Measurements from ENCODE around the gene BACE2. TPM values are rescaled to one million over a fixed set of nuclear protein-coding genes. Genes with fewer than 3 reads are reported as not detected.

Gene BACE2
- total RNA-seq, 2 donors from 2014 or later, result 71.9 to 129 TPM

GRCh38 chr21:41317458-41317857, 149.5 kb downstream of the BACE2 start:
- ATAC-seq (ENCODE audit: insufficient number of reproducible peaks, low FRiP score, low read depth), result no peak
- Histone ChIP-seq H3K27ac (no peak overlapping the region), H3K27me3 (replicated peaks; ENCODE audit: insufficient read depth) (peaks cover 9% of the 10 kb centered on the region), H3K9me3 (no peaks in the 10 kb centered on the region), H3K4me1 (ENCODE audit: control insufficient read depth in 1 of 2, low read depth in 2 of 2) (peaks cover 5 to 16% of the 10 kb centered on the region in 2 donors), H3K4me3 (peak overlapping the region; percentile 63), H3K36me3 (no peaks in the 10 kb centered on the region)
- DNase-seq (ENCODE audit: low spot score), result no peak
- TF ChIP-seq CTCF (IDR thresholded peaks at IDR 0.05), result no peak

DNA sequence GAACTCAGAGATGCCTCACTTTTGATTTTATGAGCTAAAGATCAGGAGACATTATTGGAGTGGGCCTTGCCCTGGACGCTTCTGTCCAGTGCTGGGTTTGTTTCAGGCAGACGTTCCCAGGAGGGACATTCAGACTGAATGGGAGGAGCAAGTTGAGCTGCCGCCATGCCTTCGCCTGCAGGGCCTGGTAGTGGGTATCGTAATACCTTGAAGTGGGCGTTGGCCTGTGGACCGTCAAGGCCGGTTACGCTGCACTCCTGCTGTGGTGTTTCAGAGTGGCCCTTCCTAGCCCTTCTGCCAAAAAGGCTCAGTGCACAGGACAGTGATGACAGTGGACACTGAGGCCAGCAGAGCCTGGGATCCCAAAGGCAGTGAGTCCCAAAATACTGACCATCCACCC, 150.3 kb downstream of the BACE2 start:
- H3K4me3 ChIP-seq, result no peak overlapping the region
- DNase-seq (ENCODE audit: low spot score), result no peak
- H3K36me3 ChIP-seq, result no peaks in the 10 kb centered on the region
- H3K27me3 ChIP-seq (replicated peaks; ENCODE audit: insufficient read depth), result peaks cover 9% of the 10 kb centered on the region
- no peak for ATAC-seq (ENCODE audit: insufficient number of reproducible peaks, low FRiP score, low read depth)
- no peak overlapping the region for H3K27ac ChIP-seq
- peaks cover 5 to 16% of the 10 kb centered on the region in 2 donors for H3K4me1 ChIP-seq (ENCODE audit: control insufficient read depth in 1 of 2, low read depth in 2 of 2)
- no peak for TF ChIP-seq CTCF (IDR thresholded peaks at IDR 0.05)
- H3K9me3 ChIP-seq, result no peaks in the 10 kb centered on the region

DNA sequence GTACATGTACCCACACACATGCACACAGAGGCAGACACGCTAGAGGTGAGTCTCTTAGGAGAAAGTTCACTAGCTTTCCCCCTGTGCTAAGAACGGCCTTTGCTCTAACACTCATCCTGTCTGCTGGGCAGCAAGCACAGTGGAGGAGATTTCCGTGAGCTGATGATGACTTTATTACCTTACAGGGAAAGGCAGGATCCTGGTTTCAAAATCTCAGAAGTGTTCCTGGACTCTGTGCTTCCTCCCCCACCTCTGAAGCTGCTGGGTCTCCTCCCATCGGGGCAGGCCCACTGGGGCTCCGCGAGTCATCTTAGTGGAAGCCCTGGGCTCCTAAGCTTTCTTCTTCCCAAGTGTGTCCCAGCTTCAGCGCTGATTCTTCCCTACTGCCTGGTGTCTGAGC, 151.3 kb downstream of the BACE2 start:
- Histone ChIP-seq H3K4me3 (no peak overlapping the region), H3K36me3 (no peaks in the 10 kb centered on the region), H3K27me3 (replicated peaks; ENCODE audit: insufficient read depth) (peaks cover 9% of the 10 kb centered on the region), H3K9me3 (no peaks in the 10 kb centered on the region), H3K27ac (no peak overlapping the region), H3K4me1 (ENCODE audit: control insufficient read depth in 1 of 2, low read depth in 2 of 2) (peaks cover 5 to 16% of the 10 kb centered on the region in 2 donors)
- no peak for DNase-seq (ENCODE audit: low spot score)
- no peak for ATAC-seq (ENCODE audit: insufficient number of reproducible peaks, low FRiP score, low read depth)
- TF ChIP-seq CTCF (IDR thresholded peaks at IDR 0.05), result no peak

- TF ChIP-seq CTCF (IDR thresholded peaks at IDR 0.05), result no peak
- Histone ChIP-seq H3K4me1 (ENCODE audit: control insufficient read depth in 1 of 2, low read depth in 2 of 2) (peaks cover 5 to 10% of the 10 kb centered on the region in 2 donors), H3K4me3 (no peak overlapping the region), H3K27ac (no peak overlapping the region), H3K36me3 (no peaks in the 10 kb centered on the region), H3K27me3 (replicated peaks; ENCODE audit: insufficient read depth) (peaks cover 9% of the 10 kb centered on the region), H3K9me3 (no peaks in the 10 kb centered on the region)
- ATAC-seq (ENCODE audit: insufficient number of reproducible peaks, low FRiP score, low read depth) (no peak), DNase-seq (ENCODE audit: low spot score) (no peak)
Measured at GRCh38 chr21:41321211-41321907, 153.4 kb downstream of the BACE2 start.

GRCh38 chr21:41321908-41322495, 154.0 kb downstream of the BACE2 start:
- Histone ChIP-seq H3K27ac (no peak overlapping the region), H3K9me3 (no peaks in the 10 kb centered on the region), H3K36me3 (no peaks in the 10 kb centered on the region), H3K4me1 (ENCODE audit: control insufficient read depth in 1 of 2, low read depth in 2 of 2) (peaks cover under 1 to 4% of the 10 kb centered on the region in 2 donors), H3K27me3 (replicated peaks; ENCODE audit: insufficient read depth) (peaks cover 5% of the 10 kb centered on the region), H3K4me3 (no peak overlapping the region)
- ATAC-seq (ENCODE audit: insufficient number of reproducible peaks, low FRiP score, low read depth) (no peak), DNase-seq (ENCODE audit: low spot score) (no peak)
- TF ChIP-seq CTCF (IDR thresholded peaks at IDR 0.05), result no peak
